KOPT-K1 (cell line): ENCODE measurements around the gene PRAMEF20.
"Not testable (repeated sequence)": the region's sequence is repeated elsewhere in the genome, so short reads cannot be mapped to it uniquely, and the experiment has no call there.

Source experiments
- H3K27ac ChIP-seq: fragments of 200-600 bp; sonication (generic); 2 replicates; pipeline ENCODE4 v1.5.1; 2016; ENCODE audit warnings: antibody characterized with exemption, mild to moderate bottlenecking, low read depth, low read length; ENCODE audit not compliant: poor library complexity, severe bottlenecking
- H3K36me3 ChIP-seq: fragments of 200-600 bp; sonication (generic); 2 replicates; pipeline ENCODE4 v1.5.1; 2017; ENCODE audit warnings: antibody characterized with exemption, mild to moderate bottlenecking, low read length, moderate library complexity; ENCODE audit not compliant: insufficient read depth
- H3K9me3 ChIP-seq: fragments of 200-600 bp; sonication (generic); 2 replicates; pipeline ENCODE4 v1.5.1; 2017; ENCODE audit warnings: antibody characterized with exemption, low read length, mild to moderate bottlenecking; ENCODE audit not compliant: insufficient read depth, poor library complexity, severe bottlenecking

The PRAMEF20 gene

GRCh38 chr1:13439104-13439783, 29.0 kb downstream of the PRAMEF20 start:
- not testable (repeated sequence) for H3K36me3 ChIP-seq, H3K27ac ChIP-seq, H3K9me3 ChIP-seq

GRCh38 chr1:13443335-13443979, 33.2 kb downstream of the PRAMEF20 start:
- H3K36me3 ChIP-seq: no peaks in the 10 kb centered on the region
- H3K27ac ChIP-seq: no peak overlapping the region
- no peaks in the 10 kb centered on the region for H3K9me3 ChIP-seq

GRCh38 chr1:13450204-13450603, 40.0 kb downstream of the PRAMEF20 start:
- no peak overlapping the region for H3K27ac ChIP-seq
- no peaks in the 10 kb centered on the region for H3K36me3 ChIP-seq
- no peaks in the 10 kb centered on the region for H3K9me3 ChIP-seq

- Histone ChIP-seq H3K9me3 (no peaks in the 10 kb centered on the region), H3K36me3 (no peaks in the 10 kb centered on the region), H3K27ac (no peak overlapping the region)
These were observed 41.2 kb downstream of the PRAMEF20 start for GRCh38 chr1:13451399-13451965.

GRCh38 chr1:13456904-13457532, 46.8 kb downstream of the PRAMEF20 start:
- H3K27ac ChIP-seq: no peak overlapping the region
- no peaks in the 10 kb centered on the region for H3K9me3 ChIP-seq
- no peaks in the 10 kb centered on the region for H3K36me3 ChIP-seq

GRCh38 chr1:13461977-13462376, 51.7 kb downstream of the PRAMEF20 start:
- Histone ChIP-seq H3K9me3 (no peaks in the 10 kb centered on the region), H3K27ac (no peak overlapping the region)

GRCh38 chr1:13462682-13463081, 52.4 kb downstream of the PRAMEF20 start:
- Histone ChIP-seq H3K27ac (no peak overlapping the region), H3K9me3 (no peaks in the 10 kb centered on the region), H3K36me3 (no peaks in the 10 kb centered on the region)

More at GRCh38 chr1:13461977-13462376, 51.7 kb downstream of the PRAMEF20 start:
- H3K36me3 ChIP-seq: no peaks in the 10 kb centered on the region

- Histone ChIP-seq H3K9me3 (no peaks in the 10 kb centered on the region), H3K27ac (no peak overlapping the region)
These were observed 55.3 kb downstream of the PRAMEF20 start for GRCh38 chr1:13465515-13465914.

GRCh38 chr1:13469343-13469742, 59.1 kb downstream of the PRAMEF20 start:
- H3K36me3 ChIP-seq: no peaks in the 10 kb centered on the region
- H3K27ac ChIP-seq: peak overlapping the region; percentile 34
- no peaks in the 10 kb centered on the region for H3K9me3 ChIP-seq

More at GRCh38 chr1:13465515-13465914, 55.3 kb downstream of the PRAMEF20 start:
- no peaks in the 10 kb centered on the region for H3K36me3 ChIP-seq
